ENCODE data around the gene CDC42EP5. TPM values are rescaled to one million over a fixed set of nuclear protein-coding genes. Genes with fewer than 3 reads are reported as not detected.
"Not testable (repeated sequence)": the region's sequence is repeated elsewhere in the genome, so short reads cannot be mapped to it uniquely, and the experiment has no call there.

Gene CDC42EP5
- total and polyA plus RNA-seq, 12 donors, result 0.44 to 36.0 (median 15.7) TPM

DNA sequence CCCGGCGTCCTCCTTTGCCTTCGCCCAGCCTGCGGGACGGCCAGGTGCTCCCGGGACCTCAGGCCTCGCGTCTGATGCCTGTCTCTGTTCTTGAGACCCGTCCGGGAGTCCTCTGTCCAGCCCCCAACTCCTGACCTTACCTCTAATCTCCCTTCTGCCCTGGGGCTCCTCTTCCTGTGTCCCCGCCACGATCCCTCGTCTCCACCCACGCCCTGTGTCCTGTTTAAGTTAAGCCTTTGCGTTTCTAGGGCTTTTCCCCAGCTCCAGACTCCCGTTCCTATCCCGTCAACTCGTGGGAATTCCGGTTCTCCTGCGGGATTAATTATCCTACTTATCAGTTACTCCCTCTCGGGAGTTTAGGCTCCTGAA is 23.4 kb downstream of the CDC42EP5 start:
- intact Hi-C loops (cut with DNase I), result no loop called here
- 0 to 1% (median 1%) methylated on average over 13 to 21 of the region's 21 CpGs for WGBS, 4 donors
- peaks cover 12 to 34% of the 10 kb centered on the region in 2 donors for H3K4me1 ChIP-seq (replicated peaks in 1 of 2)

DNA sequence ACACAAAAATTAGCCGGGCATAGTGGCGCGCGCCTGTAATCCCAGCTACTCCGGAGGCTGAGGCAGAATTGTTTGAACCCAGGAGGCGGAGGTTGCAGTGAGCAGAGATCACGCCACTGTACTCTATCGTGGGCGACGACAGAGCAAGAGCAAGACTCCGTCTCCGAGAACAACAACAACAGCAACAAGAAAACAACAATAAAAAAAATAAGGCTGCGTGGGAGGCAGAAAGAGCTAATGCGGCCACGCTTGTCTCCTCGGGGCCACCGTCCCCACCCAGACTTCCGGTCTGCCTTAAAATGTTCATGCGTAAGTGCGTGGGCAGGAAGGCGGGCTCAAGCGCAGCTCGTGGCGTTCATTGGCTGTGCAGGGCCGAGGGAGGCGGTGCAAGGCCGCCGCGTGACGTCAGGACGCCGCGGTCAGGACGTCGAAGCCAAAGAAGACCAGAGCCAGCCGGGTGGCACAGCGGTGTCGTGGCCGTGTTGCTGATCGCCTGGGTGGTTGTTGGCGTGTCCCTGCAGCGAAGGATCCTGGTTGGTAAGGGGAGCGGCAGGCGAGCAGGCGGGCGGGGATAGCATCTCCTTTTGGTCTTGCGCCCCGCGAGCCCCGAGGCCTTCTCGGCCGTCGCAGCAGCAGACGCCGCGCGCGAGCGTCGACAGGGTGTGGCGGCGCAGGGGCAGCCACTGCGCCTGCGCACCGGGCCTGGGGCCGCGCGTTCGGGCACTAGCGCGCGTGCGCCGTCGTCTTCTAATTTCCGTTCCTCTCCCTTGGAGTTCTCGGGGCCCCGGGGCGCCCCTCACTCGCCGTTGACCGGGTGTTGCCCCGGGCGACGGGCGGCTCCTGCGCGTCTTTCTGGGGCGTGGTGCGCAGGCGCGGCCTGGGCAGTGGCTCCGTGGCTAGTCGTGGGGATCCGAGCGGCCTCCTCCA is 24.1 kb downstream of the CDC42EP5 start, which contains the start of gene LENG8:
Gene LENG8, plus strand, starts transcription at position 426 of the 927 bp plus-strand sequence. CDS start 2,146 bp downstream, outside the sequence.
- Histone ChIP-seq H3K4me1 (replicated peaks in 1 of 2) (peaks cover 12 to 34% of the 10 kb centered on the region in 2 donors), H3K9me3 (replicated peaks in 1 of 3) (no peaks in the 10 kb centered on the region), H3K27me3 (no peaks in the 10 kb centered on the region), H3K27ac (peak within 1 kb of the TSS; percentile 88 to 99 (median 93)), H3K4me3 (peak within 1 kb of the TSS; percentile 66 to 92 (median 86)), H3K36me3 (replicated peaks in 1 of 2) (peaks cover 0 to 45% of the 10 kb centered on the region in 2 donors)
- intact Hi-C loops (cut with DNase I), result no loop called here
- TF ChIP-seq, protein P1, sequence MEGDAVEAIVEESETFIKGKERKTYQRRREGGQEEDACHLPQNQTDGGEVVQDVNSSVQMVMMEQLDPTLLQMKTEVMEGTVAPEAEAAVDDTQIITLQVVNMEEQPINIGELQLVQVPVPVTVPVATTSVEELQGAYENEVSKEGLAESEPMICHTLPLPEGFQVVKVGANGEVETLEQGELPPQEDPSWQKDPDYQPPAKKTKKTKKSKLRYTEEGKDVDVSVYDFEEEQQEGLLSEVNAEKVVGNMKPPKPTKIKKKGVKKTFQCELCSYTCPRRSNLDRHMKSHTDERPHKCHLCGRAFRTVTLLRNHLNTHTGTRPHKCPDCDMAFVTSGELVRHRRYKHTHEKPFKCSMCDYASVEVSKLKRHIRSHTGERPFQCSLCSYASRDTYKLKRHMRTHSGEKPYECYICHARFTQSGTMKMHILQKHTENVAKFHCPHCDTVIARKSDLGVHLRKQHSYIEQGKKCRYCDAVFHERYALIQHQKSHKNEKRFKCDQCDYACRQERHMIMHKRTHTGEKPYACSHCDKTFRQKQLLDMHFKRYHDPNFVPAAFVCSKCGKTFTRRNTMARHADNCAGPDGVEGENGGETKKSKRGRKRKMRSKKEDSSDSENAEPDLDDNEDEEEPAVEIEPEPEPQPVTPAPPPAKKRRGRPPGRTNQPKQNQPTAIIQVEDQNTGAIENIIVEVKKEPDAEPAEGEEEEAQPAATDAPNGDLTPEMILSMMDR (IDR thresholded peaks at IDR 0.05), result no peak
- TF ChIP-seq POLR2A (IDR thresholded peaks at IDR 0.05), result peak; percentile 95 to 96
- 0 to 1% (median 0%) methylated on average over 20 to 96 of the region's 96 CpGs for WGBS, 4 donors
- DNase-seq, result peak; percentile 97 to 99 (median 98)

More for the DNA sequence above, 23.4 kb downstream of the CDC42EP5 start:
- peaks cover 0 to 49% of the 10 kb centered on the region in 2 donors for H3K36me3 ChIP-seq (replicated peaks in 1 of 2)
- no peaks in the 10 kb centered on the region for H3K9me3 ChIP-seq (replicated peaks in 1 of 3)
- TF ChIP-seq, protein P1 (IDR thresholded peaks at IDR 0.05), result no peak
- no peak for TF ChIP-seq POLR2A (IDR thresholded peaks at IDR 0.05)
- peak overlapping the region; percentile 65 to 92 (median 77) for H3K4me3 ChIP-seq
- peak overlapping the region; percentile 88 to 99 (median 93) for H3K27ac ChIP-seq
- DNase-seq, result no peak
- H3K27me3 ChIP-seq, result no peaks in the 10 kb centered on the region

DNA sequence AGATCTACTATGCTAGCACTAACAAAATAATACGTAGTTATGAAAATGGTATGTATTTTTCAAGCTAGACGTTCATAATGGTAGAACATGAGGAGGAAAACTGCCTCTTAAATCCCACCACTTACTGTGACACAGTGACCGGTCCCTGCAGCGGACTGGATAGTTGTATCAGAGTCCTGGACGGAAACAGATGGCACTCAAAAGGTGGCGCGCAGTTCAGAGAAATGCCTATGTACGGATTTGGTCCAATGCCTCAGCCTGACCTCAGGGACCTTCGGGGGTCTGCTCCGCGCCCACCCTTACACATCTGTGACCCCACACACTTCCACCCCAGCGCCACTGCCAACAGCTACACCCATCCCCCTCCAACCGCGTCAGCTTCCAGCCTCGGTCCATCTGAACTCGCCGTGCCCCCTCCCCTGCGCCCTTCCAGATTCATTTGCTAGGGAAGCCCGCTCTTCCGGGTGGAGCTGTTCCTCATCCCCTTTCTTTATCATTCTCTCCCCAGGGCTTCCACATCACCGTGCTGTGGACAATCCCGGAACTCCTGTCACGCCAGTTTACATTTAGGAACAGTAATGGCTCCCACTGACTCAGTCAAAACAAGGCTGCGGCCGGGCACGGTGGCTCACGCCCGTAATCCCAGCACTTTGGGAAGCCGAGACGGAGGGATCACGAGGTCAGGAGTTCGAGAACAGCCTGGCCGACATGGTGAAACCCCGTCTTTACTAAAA is 24.9 kb downstream of the CDC42EP5 start:
- WGBS, 4 donors, result 0 to 3% (median 1%) methylated on average over 21 to 34 of the region's 34 CpGs
- DNase-seq, result peak; percentile 67 to 82 (median 73)
- no peak for TF ChIP-seq POLR2A (IDR thresholded peaks at IDR 0.05)
- TF ChIP-seq, protein P1 (IDR thresholded peaks at IDR 0.05), result peak in 3 of 6 experiments; percentile 3 to 25 (median 3)
- peaks cover 12 to 34% of the 10 kb centered on the region in 2 donors for H3K4me1 ChIP-seq (replicated peaks in 1 of 2)
- H3K36me3 ChIP-seq (replicated peaks in 1 of 2), result peaks cover 0 to 36% of the 10 kb centered on the region in 2 donors
- H3K27ac ChIP-seq, result peak overlapping the region; percentile 88 to 99 (median 93)
- H3K9me3 ChIP-seq (replicated peaks in 1 of 3), result no peaks in the 10 kb centered on the region
- H3K4me3 ChIP-seq, result peak overlapping the region; percentile 56 to 92 (median 86)
- intact Hi-C loops (cut with DNase I), result no loop called here
- H3K27me3 ChIP-seq, result no peaks in the 10 kb centered on the region

DNA sequence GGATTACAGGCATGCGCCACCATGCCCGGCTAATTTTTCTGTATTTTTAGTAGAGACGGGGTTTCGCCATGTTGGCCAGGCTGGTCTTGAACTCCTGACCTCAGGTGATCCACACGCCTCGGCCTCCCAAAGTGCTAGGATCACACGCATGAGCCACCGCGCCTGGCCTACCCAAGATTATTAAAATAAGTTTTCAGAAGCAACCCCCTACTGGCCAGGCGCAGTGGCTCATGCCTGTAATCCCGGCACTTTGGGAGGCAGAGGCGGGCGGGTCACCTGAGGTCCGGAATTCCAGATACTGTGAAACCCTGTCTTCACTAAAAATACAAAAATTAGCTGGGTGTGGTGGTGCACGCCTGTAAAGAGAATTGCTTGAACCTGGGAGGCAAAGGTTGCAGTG is 26.7 kb downstream of the CDC42EP5 start:
- H3K27me3 ChIP-seq; H3K27ac ChIP-seq; H3K9me3 ChIP-seq (replicated peaks in 1 of 3); H3K4me3 ChIP-seq; intact Hi-C loops (cut with DNase I); DNase-seq: not testable (repeated sequence)
- Histone ChIP-seq H3K36me3 (replicated peaks in 1 of 2) (peaks cover 0 to 18% of the 10 kb centered on the region in 2 donors), H3K4me1 (replicated peaks in 1 of 2) (peaks cover 12 to 30% of the 10 kb centered on the region in 2 donors)
- WGBS, 4 donors, result 92 to 94% (median 93%) methylated on average over 15 of the region's 15 CpGs

Measured in adrenal gland (tissue), 12 donors.